ENCODE measurements around the gene TTC28.

TTC28 gene

GRCh38 chr22:27978317-27978716 is 701.3 kb downstream of the TTC28 start:
- DNase-seq: no peak

- DNase-seq: no peak
Measured at GRCh38 chr22:27976586-27976985, 703.1 kb downstream of the TTC28 start.

- DNase-seq: peak in 2 of 56 donors; percentile 43 to 47
Measured at GRCh38 chr22:27975381-27976013, 704.1 kb downstream of the TTC28 start.

GRCh38 chr22:27973846-27974245 is 705.8 kb downstream of the TTC28 start:
- DNase-seq: no peak

- DNase-seq: no peak
Measured at GRCh38 chr22:27972732-27973698, 706.6 kb downstream of the TTC28 start.

- DNase-seq: no peak
Measured at GRCh38 chr22:27971926-27972325, 707.7 kb downstream of the TTC28 start.

GRCh38 chr22:27970596-27971220 is 708.9 kb downstream of the TTC28 start:
- no peak for DNase-seq

- DNase-seq: no peak
Measured at GRCh38 chr22:27966168-27967064, 713.2 kb downstream of the TTC28 start.

- DNase-seq: peak in 6 of 56 donors; percentile 10 to 30 (median 18)
Measured at GRCh38 chr22:27962268-27963044, 717.2 kb downstream of the TTC28 start.

GRCh38 chr22:27961680-27962079 is 718.0 kb downstream of the TTC28 start:
- no peak for DNase-seq

GRCh38 chr22:27961182-27961581 is 718.5 kb downstream of the TTC28 start:
- DNase-seq: no peak

- DNase-seq: no peak
Measured at GRCh38 chr22:27959335-27960090, 720.1 kb downstream of the TTC28 start.

- DNase-seq: no peak
Measured at GRCh38 chr22:27952779-27953178, 726.9 kb downstream of the TTC28 start.

GRCh38 chr22:27952091-27952490 is 727.5 kb downstream of the TTC28 start:
- no peak for DNase-seq

- no peak for DNase-seq
Measured at GRCh38 chr22:27949421-27949820, 730.2 kb downstream of the TTC28 start.

GRCh38 chr22:27948569-27948968 is 731.1 kb downstream of the TTC28 start:
- no peak for DNase-seq

GRCh38 chr22:27947448-27947847 is 732.2 kb downstream of the TTC28 start:
- DNase-seq: no peak

GRCh38 chr22:27941143-27941542 is 738.5 kb downstream of the TTC28 start:
- no peak for DNase-seq

- no peak for DNase-seq
Measured at GRCh38 chr22:27937453-27937852, 742.2 kb downstream of the TTC28 start.
